ENCODE measurements around the gene SGTB.
A peak's percentile ranks its signal among the peaks of the same experiment; 100 is the strongest.

Gene SGTB

GRCh38 chr5:65640240-65640639, 81.7 kb downstream of the SGTB start:
- Histone ChIP-seq H3K27me3 (ENCODE audit: low read depth, low read length) (no peaks in the 10 kb centered on the region), H3K79me2 (ENCODE audit: low read length) (no peaks in the 10 kb centered on the region), H4K20me1 (ENCODE audit: insufficient read depth, low read length) (no peaks in the 10 kb centered on the region), H3K4me3 (ENCODE audit: low read length) (no peak overlapping the region), H3K9me3 (ENCODE audit: insufficient read depth, low read length) (no peaks in the 10 kb centered on the region), H3K4me2 (ENCODE audit: low read length) (no peak overlapping the region), H2AFZ (ENCODE audit: low read depth, low read length) (no peak overlapping the region), H3K9ac (ENCODE audit: low read length) (no peak overlapping the region), H3K4me1 (ENCODE audit: low read length) (no peaks in the 10 kb centered on the region), H3K27ac (ENCODE audit: low read length) (no peak overlapping the region), H3K36me3 (replicated peaks; ENCODE audit: low read depth, low read length) (no peaks in the 10 kb centered on the region)
- TF ChIP-seq EZH2phosphoT487 (IDR thresholded peaks at IDR 0.05; ENCODE audit: low read depth) (no peak), CTCF (IDR thresholded peaks at IDR 0.05; ENCODE audit: low read depth, low read length) (no peak)

- Histone ChIP-seq H3K9me3 (ENCODE audit: insufficient read depth, low read length) (no peaks in the 10 kb centered on the region), H2AFZ (ENCODE audit: low read depth, low read length) (no peak overlapping the region), H4K20me1 (ENCODE audit: insufficient read depth, low read length) (no peaks in the 10 kb centered on the region), H3K27me3 (ENCODE audit: low read depth, low read length) (no peaks in the 10 kb centered on the region), H3K27ac (ENCODE audit: low read length) (no peak overlapping the region), H3K36me3 (replicated peaks; ENCODE audit: low read depth, low read length) (no peaks in the 10 kb centered on the region), H3K4me2 (ENCODE audit: low read length) (no peak overlapping the region), H3K79me2 (ENCODE audit: low read length) (peaks cover 20% of the 10 kb centered on the region), H3K4me3 (ENCODE audit: low read length) (no peak overlapping the region), H3K4me1 (ENCODE audit: low read length) (peaks cover 2% of the 10 kb centered on the region; the same call in 1 of the 2 replicates), H3K9ac (ENCODE audit: low read length) (no peak overlapping the region)
- TF ChIP-seq EZH2phosphoT487 (IDR thresholded peaks at IDR 0.05; ENCODE audit: low read depth) (no peak), CTCF (IDR thresholded peaks at IDR 0.05; ENCODE audit: low read depth, low read length) (no peak)
Observed at GRCh38 chr5:65630981-65631380, 90.9 kb downstream of the SGTB start.

- Histone ChIP-seq H3K9ac (ENCODE audit: low read length) (peak overlapping the region; percentile 89), H3K79me2 (ENCODE audit: low read length) (peaks cover 51% of the 10 kb centered on the region), H2AFZ (ENCODE audit: low read depth, low read length) (no peak overlapping the region; the same call in 1 of the 2 replicates), H4K20me1 (ENCODE audit: insufficient read depth, low read length) (no peaks in the 10 kb centered on the region), H3K27ac (ENCODE audit: low read length) (no peak overlapping the region), H3K36me3 (replicated peaks; ENCODE audit: low read depth, low read length) (no peaks in the 10 kb centered on the region), H3K4me1 (ENCODE audit: low read length) (peaks cover 14% of the 10 kb centered on the region), H3K27me3 (ENCODE audit: low read depth, low read length) (no peaks in the 10 kb centered on the region), H3K4me3 (ENCODE audit: low read length) (peak overlapping the region; percentile 96), H3K9me3 (ENCODE audit: insufficient read depth, low read length) (no peaks in the 10 kb centered on the region), H3K4me2 (ENCODE audit: low read length) (peak overlapping the region; percentile 82)
- no peak for TF ChIP-seq CTCF (IDR thresholded peaks at IDR 0.05; ENCODE audit: low read depth, low read length)
- no peak for TF ChIP-seq EZH2phosphoT487 (IDR thresholded peaks at IDR 0.05; ENCODE audit: low read depth)
Observed at GRCh38 chr5:65625743-65626142, 96.2 kb downstream of the SGTB start.

GRCh38 chr5:65624571-65625555, 97.0 kb downstream of the SGTB start, which contains the start of the genes SHLD3 and TRAPPC13:
SHLD3 (plus strand) TSS chr5:65625027; CDS start chr5:65629588, 4,561 bp downstream.
TRAPPC13 (plus strand) TSS chr5:65625027; CDS start chr5:65625061, 34 bp downstream.
- peaks cover 14% of the 10 kb centered on the region for H3K4me1 ChIP-seq (ENCODE audit: low read length)
- H4K20me1 ChIP-seq (ENCODE audit: insufficient read depth, low read length), result no peaks in the 10 kb centered on the region
- peak within 1 kb of the TSS; percentile 92 for H2AFZ ChIP-seq (ENCODE audit: low read depth, low read length)
- no peak for TF ChIP-seq EZH2phosphoT487 (IDR thresholded peaks at IDR 0.05; ENCODE audit: low read depth)
- no peak for TF ChIP-seq CTCF (IDR thresholded peaks at IDR 0.05; ENCODE audit: low read depth, low read length)
- H3K27ac ChIP-seq (ENCODE audit: low read length), result peak within 1 kb of the TSS; percentile 84
- no peaks in the 10 kb centered on the region for H3K27me3 ChIP-seq (ENCODE audit: low read depth, low read length)
- peak within 1 kb of the TSS; percentile 96 for H3K4me3 ChIP-seq (ENCODE audit: low read length)
- H3K9me3 ChIP-seq (ENCODE audit: insufficient read depth, low read length), result no peaks in the 10 kb centered on the region
- H3K36me3 ChIP-seq (replicated peaks; ENCODE audit: low read depth, low read length), result no peaks in the 10 kb centered on the region
- peak within 1 kb of the TSS; percentile 91 for H3K4me2 ChIP-seq (ENCODE audit: low read length)
- H3K79me2 ChIP-seq (ENCODE audit: low read length), result peaks cover 51% of the 10 kb centered on the region
- H3K9ac ChIP-seq (ENCODE audit: low read length), result peak within 1 kb of the TSS; percentile 89
